ENCODE measurements around the gene NHLRC3. TPM values are rescaled to one million over a fixed set of nuclear protein-coding genes. Genes with fewer than 3 reads are reported as not detected.

NHLRC3 gene
- total RNA-seq, 3 donors from 2014 or later (not counting 1 experiment from before 2014, with no cell fraction given) = 26.0 to 36.8 (median 28.3) TPM

DNA sequence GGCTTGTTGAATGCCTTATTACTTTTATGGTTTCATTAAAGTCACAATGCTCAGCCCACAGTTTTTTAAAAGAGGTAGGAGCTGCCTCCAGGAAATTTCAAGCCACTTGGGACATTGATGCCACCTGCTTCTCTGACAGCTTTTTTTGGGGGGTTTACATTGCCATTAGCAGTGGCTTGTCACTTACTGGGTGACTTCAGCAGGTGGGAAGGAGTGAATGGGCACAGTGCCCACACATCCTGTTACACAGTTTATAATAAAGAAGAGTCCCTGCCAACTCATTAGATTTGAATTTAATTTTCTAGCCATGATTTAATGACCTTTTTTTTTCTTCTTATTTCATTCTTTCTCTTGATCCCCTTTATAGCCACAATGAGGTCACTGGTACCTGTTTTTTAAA, 61.0 kb downstream of the NHLRC3 start:
- Mint-ChIP-seq H3K36me3 (no peaks in the 10 kb centered on the region), H3K27me3 (ENCODE audit: low read depth in 2 of 2) (no peaks in the 10 kb centered on the region), H3K9me3 (no peaks in the 10 kb centered on the region), H3K4me1 (peaks cover 0 to 15% of the 10 kb centered on the region in 2 donors), H3K27ac (no peak overlapping the region), H3K4me3 (no peak overlapping the region)
- Histone ChIP-seq H3K4me1 (ENCODE audit: control insufficient read depth, insufficient read depth, low read length) (no peaks in the 10 kb centered on the region), H3K36me3 (ENCODE audit: control insufficient read depth, insufficient read depth, low read length) (no peaks in the 10 kb centered on the region), H3K9me3 (ENCODE audit: control insufficient read depth, insufficient read depth, low read length) (no peaks in the 10 kb centered on the region), H3K27ac (ENCODE audit: low read length) (no peak overlapping the region), H3K4me3 (ENCODE audit: low read length) (no peak overlapping the region), H3K27me3 (ENCODE audit: control insufficient read depth, insufficient read depth, low read length) (no peaks in the 10 kb centered on the region)
- ATAC-seq (no peak), DNase-seq (no peak)
- intact Hi-C loops (cut with micrococcal nuclease) = no loop called here
- no peak for TF ChIP-seq CTCF (IDR thresholded peaks at IDR 0.05)

Other genes starting within 250 kb of the NHLRC3 start
- gene STOML3, start 47.6 kb upstream of the NHLRC3 start, total RNA-seq = not detected
- gene PROSER1, start 367 bp upstream of the NHLRC3 start, total RNA-seq = 10 to 100 TPM; 58.6 to 70.2 (median 61.7) TPM

Data from natural killer cell (primary cell).